Right lobe of liver (tissue), 6 donors: Measurements from ENCODE around the gene FBXL13. TPM values are rescaled to one million over a fixed set of nuclear protein-coding genes. Genes with fewer than 3 reads are reported as not detected.

ENCODE experiments used
- ATAC-seq, 4 donors: fragments of 200-7000 bp; cut with Tn5 transposase; one replicate each; pipeline ENCODE4 v1.9.1; 2020; ENCODE audit warnings: mild to moderate bottlenecking in 4 of 4, moderate library complexity in 4 of 4
- DNase-seq, 3 donors: peaks; one replicate each; pipeline ENCODE4 v3.0.0-alpha.2; 2020
- H3K27ac ChIP-seq, 3 donors: fragments of 200-600 bp; one replicate each; pipeline ENCODE4 v1.8.0; 2022
- H3K27me3 ChIP-seq, 2 donors: fragments of 200-600 bp; one replicate each; pipeline ENCODE4 v1.8.0; 2022
- H3K36me3 ChIP-seq, 4 donors: fragments of 200-600 bp; sonication (generic) in 1 of 4; one replicate each; pipeline versions ENCODE4 v1.5.1 to v1.8.0; 2017 to 2022; ENCODE audit warnings: control low read depth in 1 of 4
- H3K4me1 ChIP-seq, 4 donors: fragments of 200-600 bp; sonication (generic) in 1 of 4; one replicate each; pipeline versions ENCODE4 v1.5.1 to v1.8.0; 2017 to 2022; ENCODE audit warnings: control low read depth in 1 of 4
- H3K4me3 ChIP-seq, 3 donors: fragments of 200-600 bp; one replicate each; pipeline ENCODE4 v1.8.0; 2022
- H3K9me3 ChIP-seq, 4 donors: fragments of 200-600 bp; sonication (generic) in 1 of 4; one replicate each; pipeline versions ENCODE4 v1.5.1 to v1.8.0; 2017 to 2022; ENCODE audit warnings: control low read depth in 1 of 4
- CTCF ChIP-seq, 4 donors: fragments of 200-600 bp in 3 of 4; fragments of 450-650 bp in 1 of 4; IDR thresholded peaks; one replicate each; pipeline versions ENCODE4 v1.5.1 to v1.8.0; 2016 to 2022; ENCODE audit warnings: antibody characterized with exemption in 4 of 4, mild to moderate bottlenecking in 2 of 4
- POLR2A ChIP-seq: fragments of 450-650 bp; IDR thresholded peaks from one replicate; pipeline ENCODE4 v1.6.1; 2017; ENCODE audit warnings: antibody characterized with exemption, mild to moderate bottlenecking
- WGBS: methylation state at CpG from one replicate; pipeline ENCODE4 v1.1.6; 2018; ENCODE audit warnings: low coverage, low lambda C conversion rate; ENCODE audit not compliant: insufficient coverage; ENCODE audit errors: missing lambda C conversion rate; 5-methylcytosine and 5-hydroxymethylcytosine counted together
- intact Hi-C, 2 donors: fragments of 100-400 bp; cut with DNase I; formaldehyde crosslinking; loops; one replicate each; pipeline versions ENCODE4 v1.11.2 to v1.14.1; 2022
- total RNA-seq, 6 experiments: library from RNA; depleted of rRNA in 2 of 6; stranded (reverse); fragments of >200 nt in 2 of 6; fragmentation: NEBNext Ultra II Directional in 3 of 6; extraction: Animal tissue kit (Norgen Biotek cat#: 25700) in 3 of 6; gene quantifications; one replicate each; pipeline versions ENCODE4 v1.1.0 to v1.2.4, GENCODE V29; 2016 to 2023
- donor health status: DM: no; HTN: yes; CAD: no.
- donor health status: DM: no; HTN: no; CAD: no.
- donor health status: DM: no; HTN: no; CAD: no.
- donor health status: DM: no; HTN: yes; CAD: no.
- donor health status: DM: no; HTN: yes; CAD: no.

The FBXL13 gene
- total RNA-seq, 6 experiments from 2014 or later, result 0.12 to 0.31 (median 0.20) TPM; not detected in 2

DNA sequence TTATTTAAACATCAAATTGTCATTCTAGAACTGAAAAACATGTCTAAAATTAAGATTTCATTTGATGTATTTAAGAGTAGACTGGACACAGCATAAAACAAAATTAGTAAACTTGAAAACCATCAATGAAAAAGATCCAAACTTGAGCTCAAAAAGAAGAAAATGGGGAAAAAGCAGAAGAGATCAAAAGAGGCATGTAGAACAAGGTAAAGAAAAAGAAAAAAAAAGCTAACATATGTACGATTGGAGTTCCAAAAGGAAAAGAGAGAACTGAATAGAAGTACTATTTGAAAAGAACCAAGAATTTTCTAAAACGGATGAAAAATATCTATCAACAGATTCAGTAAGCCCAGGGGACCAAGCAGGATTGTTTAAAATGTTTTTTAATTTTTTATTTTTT is 3.6 kb downstream of the FBXL13 start:
- intact Hi-C loops, result no loop called here
- 80% methylated on average over 2 of the region's 2 CpGs for WGBS
- Histone ChIP-seq H3K9me3 (no peaks in the 10 kb centered on the region), H3K36me3 (no peaks in the 10 kb centered on the region), H3K27me3 (no peaks in the 10 kb centered on the region), H3K4me1 (peaks cover 0 to 5% (median 2%) of the 10 kb centered on the region in 4 donors), H3K27ac (no peak overlapping the region), H3K4me3 (no peak overlapping the region)
- no peak for TF ChIP-seq CTCF (IDR thresholded peaks at IDR 0.05)
- DNase-seq (no peak), ATAC-seq (no peak)

- ATAC-seq (no peak), DNase-seq (no peak)
- no peak for TF ChIP-seq POLR2A
- TF ChIP-seq CTCF (IDR thresholded peaks at IDR 0.05), result no peak
- H3K36me3 ChIP-seq, result no peaks in the 10 kb centered on the region
- 85% methylated on average over 7 of the region's 23 CpGs for WGBS
- no peak overlapping the region for H3K4me3 ChIP-seq
- intact Hi-C loops, result no loop called here
- H3K27me3 ChIP-seq, result no peaks in the 10 kb centered on the region
- no peak overlapping the region for H3K27ac ChIP-seq
- no peaks in the 10 kb centered on the region for H3K9me3 ChIP-seq
- no peaks in the 10 kb centered on the region for H3K4me1 ChIP-seq
These were observed 5.9 kb downstream of the FBXL13 start for GRCh38 chr7:103068414-103069403.

DNA sequence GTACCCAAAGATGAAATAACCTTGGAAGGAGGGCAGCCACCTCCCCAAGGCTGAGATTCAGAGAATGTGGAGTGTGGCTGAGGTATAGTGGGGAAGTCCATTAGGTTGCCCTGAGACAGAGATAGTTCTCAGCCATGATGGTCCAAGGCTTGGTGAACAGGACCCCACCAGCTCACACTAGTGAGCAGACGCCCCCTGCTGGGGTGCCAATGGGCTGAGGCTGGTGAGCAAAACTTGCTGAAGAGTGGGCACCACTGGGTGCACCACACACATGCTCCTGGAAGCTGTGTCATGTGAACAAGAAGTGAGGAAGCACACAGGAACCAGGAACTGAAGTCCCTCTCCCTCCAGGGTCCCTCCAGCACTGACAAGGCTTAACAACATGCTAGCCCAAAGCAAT is 8.9 kb downstream of the FBXL13 start:
- no peak overlapping the region for H3K4me3 ChIP-seq
- H3K27me3 ChIP-seq, result no peaks in the 10 kb centered on the region
- WGBS, result no CpG with 5 or more reads among the region's 1 CpG
- H3K4me1 ChIP-seq, result no peaks in the 10 kb centered on the region
- no peaks in the 10 kb centered on the region for H3K36me3 ChIP-seq
- no peak for TF ChIP-seq POLR2A
- TF ChIP-seq CTCF (IDR thresholded peaks at IDR 0.05), result peak; percentile 29 to 44 (median 40)
- intact Hi-C loops, result no loop called here
- peak in 1 of 3 donors; percentile 51 for DNase-seq
- ATAC-seq, result peak; percentile 50 to 68 (median 58)
- no peaks in the 10 kb centered on the region for H3K9me3 ChIP-seq
- H3K27ac ChIP-seq, result no peak overlapping the region

DNA sequence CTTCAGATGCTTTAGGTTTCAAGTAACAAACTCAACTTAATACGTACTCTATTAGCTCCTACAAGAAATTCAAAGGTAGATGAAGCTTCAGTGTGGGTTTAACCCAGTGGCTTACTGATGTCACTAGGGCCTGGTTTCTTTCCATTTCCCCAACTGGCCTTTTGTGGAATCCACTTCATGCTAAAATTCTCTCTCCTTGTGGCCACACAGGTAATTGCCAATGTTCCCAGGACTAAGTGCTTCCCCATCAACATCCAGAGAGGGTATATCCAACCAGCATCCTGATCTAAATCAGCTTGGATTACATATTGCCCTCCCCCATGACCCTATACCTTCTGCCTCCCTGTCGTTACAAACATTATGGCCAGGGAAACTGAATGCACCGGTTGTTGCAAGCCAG is 10.7 kb downstream of the FBXL13 start:
- Histone ChIP-seq H3K4me1 (peaks cover 0 to 8% (median 0%) of the 10 kb centered on the region in 4 donors), H3K27me3 (no peaks in the 10 kb centered on the region), H3K36me3 (no peaks in the 10 kb centered on the region), H3K9me3 (no peaks in the 10 kb centered on the region), H3K4me3 (no peak overlapping the region), H3K27ac (no peak overlapping the region)
- intact Hi-C loops, result no loop called here
- ATAC-seq (no peak), DNase-seq (no peak)
- no peak for TF ChIP-seq POLR2A
- no peak for TF ChIP-seq CTCF (IDR thresholded peaks at IDR 0.05)
- WGBS, result 68% methylated on average over 3 of the region's 3 CpGs
